NOMO-1 (cell line): ENCODE measurements around the gene USP22.
A peak's percentile ranks its signal among the peaks of the same experiment; 100 is the strongest.

ENCODE experiments used
- DNase-seq, 2 experiments: peaks; one replicate each; lab custom pipeline; 2025; ENCODE audit not compliant: unreplicated experiment in 2 of 2; lab: John Stamatoyannopoulos, UW

Gene USP22

GRCh38 chr17:21024024-21024423, 18.8 kb downstream of the USP22 start:
- no peak for DNase-seq

- DNase-seq, result no peak
Observed at GRCh38 chr17:21021208-21021803, 21.5 kb downstream of the USP22 start.

- no peak for DNase-seq
Observed at GRCh38 chr17:21020622-21021021, 22.2 kb downstream of the USP22 start.

- DNase-seq, result peak in 1 of 2 experiments; percentile 10
Observed at GRCh38 chr17:21019976-21020586, 22.7 kb downstream of the USP22 start.

- no peak for DNase-seq
Observed at GRCh38 chr17:21018894-21019293, 23.9 kb downstream of the USP22 start.

GRCh38 chr17:21017861-21018260, 24.9 kb downstream of the USP22 start:
- DNase-seq, result no peak

GRCh38 chr17:21017256-21017655, 25.6 kb downstream of the USP22 start:
- no peak for DNase-seq

- no peak for DNase-seq
Observed at GRCh38 chr17:21016826-21017225, 26.0 kb downstream of the USP22 start.

- no peak for DNase-seq
Observed at GRCh38 chr17:21015564-21015963, 27.2 kb downstream of the USP22 start.

- no peak for DNase-seq
Observed at GRCh38 chr17:21014498-21014897, 28.3 kb downstream of the USP22 start.

- DNase-seq, result no peak
Observed at GRCh38 chr17:21013983-21014382, 28.8 kb downstream of the USP22 start.

GRCh38 chr17:21012736-21013135, 30.1 kb downstream of the USP22 start:
- DNase-seq, result no peak

- no peak for DNase-seq
Observed at GRCh38 chr17:21010705-21011596, 31.9 kb downstream of the USP22 start.

- no peak for DNase-seq
Observed at GRCh38 chr17:21008992-21009671, 33.7 kb downstream of the USP22 start.

GRCh38 chr17:21008160-21008915, 34.5 kb downstream of the USP22 start:
- DNase-seq, result no peak

GRCh38 chr17:21007646-21008045, 35.2 kb downstream of the USP22 start:
- no peak for DNase-seq

GRCh38 chr17:21005803-21006202, 37.0 kb downstream of the USP22 start:
- no peak for DNase-seq

GRCh38 chr17:21005367-21005766, 37.4 kb downstream of the USP22 start:
- no peak for DNase-seq

- DNase-seq, result no peak
Observed at GRCh38 chr17:21004016-21004930, 38.5 kb downstream of the USP22 start.
